H1 (cell line): ENCODE results near the gene TMEM223.

Experiments used
- CTCF ChIP-seq, 3 experiments: IDR thresholded peaks; 1 replicate in 2 of 3; 2 replicates in 1 of 3; pipeline versions ENCODE4 v1.5.1 to v1.6.1; 2011; ENCODE audit warnings: low read length in 3 of 3, mild to moderate bottlenecking in 3 of 3, inconsistent platforms in 2 of 3, low read depth in 1 of 3, moderate library complexity in 1 of 3; ENCODE audit not compliant: insufficient read depth in 1 of 3; ENCODE audit errors: control extremely low read depth in 1 of 3
- EP300 ChIP-seq, 2 experiments: IDR thresholded peaks; 1 replicate in 1 of 2; 2 replicates in 1 of 2; pipeline ENCODE4 v1.6.1; 2011 to 2012; ENCODE audit warnings: low read depth in 2 of 2, low read length in 2 of 2, mild to moderate bottlenecking in 2 of 2, borderline replicate concordance in 1 of 2, inconsistent platforms in 1 of 2, moderate library complexity in 1 of 2
- HDAC2 ChIP-seq, 2 experiments: fragments of 300-600 bp in 1 of 2; sonication (generic) in 1 of 2; IDR thresholded peaks; 2 replicates each; pipeline ENCODE4 v1.6.1; 2011 to 2012; ENCODE audit warnings: low read depth in 2 of 2, low read length in 2 of 2, mild to moderate bottlenecking in 2 of 2, moderate library complexity in 2 of 2, borderline replicate concordance in 1 of 2, inconsistent platforms in 1 of 2
- JUN ChIP-seq: IDR thresholded peaks from 2 replicates; pipeline ENCODE4 v1.6.1; 2011; ENCODE audit warnings: low read depth, mild to moderate bottlenecking, improper control_type of control experiment, low read length
- PHF8 ChIP-seq: fragments of 200-600 bp; sonication (generic); conservative IDR thresholded peaks from 2 replicates; pipeline ENCODE4 v1.7.1; 2012; ENCODE audit warnings: low read depth, mild to moderate bottlenecking, inconsistent platforms, low read length, moderate library complexity
- SIX5 ChIP-seq: IDR thresholded peaks from 2 replicates; pipeline ENCODE4 v1.6.1; 2011; ENCODE audit warnings: mild to moderate bottlenecking, low read depth, low read length
- TBP ChIP-seq: IDR thresholded peaks from 2 replicates; pipeline ENCODE4 v1.6.1; 2011; ENCODE audit warnings: low read depth, low read length, improper control_type of control experiment

DNA sequence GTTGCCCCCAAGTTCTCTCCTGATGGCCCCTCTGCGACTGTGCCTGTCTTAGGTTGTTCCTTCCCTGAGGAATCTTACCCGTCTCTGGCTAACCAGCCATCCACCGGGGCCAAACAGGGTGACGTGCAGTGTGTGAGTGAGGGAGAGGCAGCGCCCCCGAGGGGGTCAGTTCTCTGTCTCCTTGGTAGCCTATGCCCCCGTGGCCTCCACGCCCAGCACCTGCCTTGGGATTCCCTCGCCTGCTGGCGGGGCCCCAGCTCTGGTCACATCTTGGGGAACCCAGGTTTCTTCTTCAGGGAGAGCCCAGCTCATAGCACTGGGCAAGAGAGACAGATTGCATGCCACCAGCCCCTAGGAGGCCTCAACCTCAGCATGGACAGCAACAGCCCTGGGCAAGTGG lies 7.7 kb upstream of the TMEM223 start:
- TF ChIP-seq CTCF (IDR thresholded peaks at IDR 0.05; ENCODE audit: control extremely low read depth in 1 of 3, insufficient read depth in 1 of 3, low read depth in 1 of 3, low read length in 3 of 3): no peak
- no peak for TF ChIP-seq TBP
- TF ChIP-seq HDAC2 (IDR thresholded peaks at IDR 0.05; ENCODE audit: borderline replicate concordance in 1 of 2, low read depth in 2 of 2, low read length in 2 of 2): no peak
- TF ChIP-seq EP300 (IDR thresholded peaks at IDR 0.05; ENCODE audit: borderline replicate concordance in 1 of 2, low read depth in 2 of 2, low read length in 2 of 2): no peak
- no peak for TF ChIP-seq PHF8
- no peak for TF ChIP-seq JUN
- TF ChIP-seq SIX5: no peak
